Osteoblast (primary cell): ENCODE measurements around the gene MAP3K20. TPM values are rescaled to one million over a fixed set of nuclear protein-coding genes. Genes with fewer than 3 reads are reported as not detected.

Source experiments
- DNase-seq: peaks from one replicate; pipeline ENCODE4 v3.0.0; 2011; ENCODE audit warnings: low spot score, mixed read lengths; ENCODE audit not compliant: insufficient read length; ENCODE audit errors: missing footprints
- H2AFZ ChIP-seq: 2 replicates; pipeline ENCODE4 v1.6.0; 2011; ENCODE audit warnings: mild to moderate bottlenecking, low read length
- H3K27ac ChIP-seq: 2 replicates; pipeline ENCODE4 v1.5.1; 2011; ENCODE audit warnings: mild to moderate bottlenecking, low read depth, low read length, moderate library complexity
- H3K27me3 ChIP-seq: 2 replicates; pipeline ENCODE4 v1.6.0; 2012; ENCODE audit warnings: mild to moderate bottlenecking, control low read depth, inconsistent platforms, low read length, moderate library complexity; ENCODE audit not compliant: insufficient read depth
- H3K36me3 ChIP-seq: 2 replicates; pipeline ENCODE4 v1.5.1; 2011; ENCODE audit warnings: mild to moderate bottlenecking, low read length, control low read depth, moderate library complexity; ENCODE audit not compliant: insufficient read depth
- H3K4me1 ChIP-seq: 2 replicates; pipeline ENCODE4 v1.5.1; 2011; ENCODE audit warnings: mild to moderate bottlenecking, low read length, control low read depth, moderate library complexity; ENCODE audit not compliant: insufficient read depth
- H3K4me2 ChIP-seq: 2 replicates; pipeline ENCODE4 v1.6.0; 2011; ENCODE audit warnings: mild to moderate bottlenecking, low read length; ENCODE audit not compliant: insufficient read depth
- H3K4me3 ChIP-seq: fragments of 200-600 bp; sonication (generic); 3 replicates; pipeline ENCODE4 v1.5.1; 2012; ENCODE audit warnings: mild to moderate bottlenecking, low read length, inconsistent platforms; ENCODE audit not compliant: insufficient read depth
- H3K79me2 ChIP-seq: 2 replicates; pipeline ENCODE4 v1.6.0; 2012; ENCODE audit warnings: mild to moderate bottlenecking, low read length, control low read depth, inconsistent platforms; ENCODE audit not compliant: insufficient read depth
- H3K9me3 ChIP-seq: 2 replicates; pipeline ENCODE4 v1.5.1; 2011; ENCODE audit warnings: low read depth, low read length, control low read depth
- H4K20me1 ChIP-seq: 2 replicates; pipeline ENCODE4 v1.6.0; 2012; ENCODE audit warnings: mild to moderate bottlenecking, low read length, control low read depth; ENCODE audit not compliant: insufficient read depth
- total RNA-seq: library from RNA; depleted of rRNA; stranded (reverse); fragments of >200 nt; gene quantifications from 2 replicates; pipeline ENCODE4 v1.2.3, GENCODE V29; 2012
- TF ChIP-seq, protein P1 (sequence below): IDR thresholded peaks from 2 replicates; pipeline ENCODE4 v1.5.1; 2011; ENCODE audit warnings: mild to moderate bottlenecking, low read depth, low read length, moderate library complexity; ENCODE audit errors: extremely low read depth

Gene MAP3K20
- total RNA-seq, 1 donor = 56.1 TPM

DNA sequence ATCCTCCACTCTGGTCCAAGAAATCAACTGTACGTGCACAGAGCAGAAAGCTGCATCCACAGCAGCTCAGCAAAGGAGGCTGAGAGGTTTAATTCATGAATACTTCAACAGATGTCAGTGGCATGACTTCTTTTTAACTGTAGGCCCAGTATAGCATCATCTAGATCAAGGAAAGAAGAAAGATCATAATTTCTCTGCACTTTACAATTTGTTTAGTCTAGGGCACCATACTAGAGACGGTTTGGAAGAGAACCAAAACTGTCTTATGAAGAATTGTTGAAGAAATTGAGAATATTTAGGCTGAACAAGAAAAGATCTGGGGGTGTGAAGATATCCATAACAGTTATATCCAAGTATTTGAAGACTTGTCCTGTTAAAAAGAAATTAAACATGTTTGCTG, 30.5 kb upstream of the MAP3K20 start:
- H2AFZ ChIP-seq = no peak overlapping the region
- no peak for DNase-seq
- no peaks in the 10 kb centered on the region for H3K9me3 ChIP-seq

DNA sequence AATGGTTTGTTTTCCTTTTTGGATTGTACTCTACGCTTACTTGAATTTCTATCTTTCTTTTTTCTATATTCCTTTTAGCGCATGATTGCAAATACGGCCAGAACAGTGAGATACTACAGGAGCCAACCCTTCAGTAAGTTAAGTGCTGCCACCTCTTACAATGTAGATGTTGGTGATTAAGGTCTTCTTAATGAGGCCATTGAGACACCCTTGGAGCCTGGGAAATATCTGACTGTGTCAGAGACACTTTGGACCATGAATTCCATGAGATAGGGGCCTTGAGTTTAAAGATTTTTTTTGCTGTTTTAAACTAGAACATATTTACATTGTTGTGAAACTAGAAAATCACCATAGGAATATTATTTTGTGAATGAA, 27.1 kb upstream of the MAP3K20 start:
- H3K4me1 ChIP-seq = peaks cover 25% of the 10 kb centered on the region
- TF ChIP-seq, protein P1, sequence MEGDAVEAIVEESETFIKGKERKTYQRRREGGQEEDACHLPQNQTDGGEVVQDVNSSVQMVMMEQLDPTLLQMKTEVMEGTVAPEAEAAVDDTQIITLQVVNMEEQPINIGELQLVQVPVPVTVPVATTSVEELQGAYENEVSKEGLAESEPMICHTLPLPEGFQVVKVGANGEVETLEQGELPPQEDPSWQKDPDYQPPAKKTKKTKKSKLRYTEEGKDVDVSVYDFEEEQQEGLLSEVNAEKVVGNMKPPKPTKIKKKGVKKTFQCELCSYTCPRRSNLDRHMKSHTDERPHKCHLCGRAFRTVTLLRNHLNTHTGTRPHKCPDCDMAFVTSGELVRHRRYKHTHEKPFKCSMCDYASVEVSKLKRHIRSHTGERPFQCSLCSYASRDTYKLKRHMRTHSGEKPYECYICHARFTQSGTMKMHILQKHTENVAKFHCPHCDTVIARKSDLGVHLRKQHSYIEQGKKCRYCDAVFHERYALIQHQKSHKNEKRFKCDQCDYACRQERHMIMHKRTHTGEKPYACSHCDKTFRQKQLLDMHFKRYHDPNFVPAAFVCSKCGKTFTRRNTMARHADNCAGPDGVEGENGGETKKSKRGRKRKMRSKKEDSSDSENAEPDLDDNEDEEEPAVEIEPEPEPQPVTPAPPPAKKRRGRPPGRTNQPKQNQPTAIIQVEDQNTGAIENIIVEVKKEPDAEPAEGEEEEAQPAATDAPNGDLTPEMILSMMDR = no peak
- peak overlapping the region; percentile 64 for H3K4me2 ChIP-seq

More for the DNA sequence above, 30.5 kb upstream of the MAP3K20 start:
- Histone ChIP-seq H4K20me1 (no peaks in the 10 kb centered on the region), H3K4me1 (peaks cover 23% of the 10 kb centered on the region), H3K27me3 (no peaks in the 10 kb centered on the region), H3K36me3 (no peaks in the 10 kb centered on the region), H3K79me2 (no peaks in the 10 kb centered on the region), H3K4me3 (no peak overlapping the region), H3K4me2 (no peak overlapping the region), H3K27ac (no peak overlapping the region)
- TF ChIP-seq, protein P1 = no peak

DNA sequence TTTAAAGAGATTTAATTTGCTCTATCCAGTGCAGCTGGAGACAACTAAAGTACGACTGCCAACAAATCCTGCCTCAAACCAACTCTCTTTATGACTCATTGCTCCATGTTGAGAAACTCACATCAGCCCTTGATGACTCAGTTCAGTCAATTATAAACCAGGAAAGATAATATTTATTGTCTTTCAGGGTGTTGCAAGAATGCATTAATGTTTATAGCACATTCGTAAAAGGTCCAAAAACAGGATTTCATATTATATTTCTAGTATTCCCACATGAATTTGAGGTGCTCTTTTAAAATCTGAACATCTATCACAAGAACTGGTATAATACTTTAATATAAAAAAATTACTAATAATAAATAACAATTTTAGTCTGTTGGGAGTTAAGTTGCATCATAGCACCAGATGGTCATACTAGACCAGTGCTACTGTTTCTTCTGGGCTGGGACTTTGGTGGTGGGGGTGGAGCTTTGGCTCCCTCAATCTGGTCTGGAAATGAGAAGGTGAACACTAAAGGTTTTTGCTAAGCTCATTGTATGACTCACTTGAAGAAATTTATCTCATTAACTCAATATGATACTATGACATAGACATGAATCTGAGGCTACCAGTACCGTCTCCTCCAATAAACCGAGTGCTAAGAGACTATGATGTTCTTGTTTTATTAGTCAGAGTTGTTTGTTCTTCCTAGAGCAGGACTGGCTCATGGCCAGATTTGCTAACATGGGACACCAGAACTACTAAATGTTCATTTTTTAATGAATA, 26.6 kb upstream of the MAP3K20 start:
- H3K36me3 ChIP-seq = no peaks in the 10 kb centered on the region
- H3K4me2 ChIP-seq = peak overlapping the region; percentile 64
- no peaks in the 10 kb centered on the region for H3K27me3 ChIP-seq
- no peak overlapping the region for H2AFZ ChIP-seq
- H3K27ac ChIP-seq = peak overlapping the region; percentile 70
- H3K9me3 ChIP-seq = no peaks in the 10 kb centered on the region
- peaks cover 25% of the 10 kb centered on the region for H3K4me1 ChIP-seq
- DNase-seq = peak; percentile 91
- TF ChIP-seq, protein P1 = no peak
- H3K79me2 ChIP-seq = no peaks in the 10 kb centered on the region
- no peaks in the 10 kb centered on the region for H4K20me1 ChIP-seq
- H3K4me3 ChIP-seq = peak overlapping the region; percentile 10

More for the DNA sequence above, 27.1 kb upstream of the MAP3K20 start:
- Histone ChIP-seq H3K27me3 (no peaks in the 10 kb centered on the region), H3K36me3 (no peaks in the 10 kb centered on the region), H3K27ac (peak overlapping the region; percentile 70), H3K4me3 (no peak overlapping the region), H4K20me1 (no peaks in the 10 kb centered on the region), H3K9me3 (no peaks in the 10 kb centered on the region), H2AFZ (no peak overlapping the region), H3K79me2 (no peaks in the 10 kb centered on the region)
- no peak for DNase-seq

DNA sequence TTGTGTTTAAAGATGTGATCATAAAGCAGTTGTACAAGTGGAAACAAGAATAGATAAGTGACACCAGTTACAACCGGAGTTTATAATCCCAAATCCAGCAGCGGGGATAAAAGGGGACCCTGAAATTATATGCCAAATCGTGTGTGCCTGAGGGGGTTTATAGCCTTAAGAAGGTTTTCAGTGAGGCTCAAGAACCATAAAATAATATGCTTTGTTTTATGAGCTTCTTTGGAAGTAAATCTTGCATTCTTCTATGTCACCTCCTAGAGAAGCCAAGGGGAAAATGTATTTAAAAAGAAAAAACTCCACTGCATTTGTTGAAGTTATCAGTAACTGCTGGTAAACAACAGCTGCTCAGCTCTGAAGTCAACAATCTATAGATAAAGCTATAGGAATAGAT, 25.8 kb upstream of the MAP3K20 start:
- no peak overlapping the region for H3K4me3 ChIP-seq
- H3K4me1 ChIP-seq = peaks cover 25% of the 10 kb centered on the region

More for the DNA sequence above, 25.8 kb upstream of the MAP3K20 start:
- no peak overlapping the region for H2AFZ ChIP-seq
- no peaks in the 10 kb centered on the region for H3K79me2 ChIP-seq
- TF ChIP-seq, protein P1 = no peak
- no peaks in the 10 kb centered on the region for H3K27me3 ChIP-seq
- H4K20me1 ChIP-seq = no peaks in the 10 kb centered on the region
- peak overlapping the region; percentile 70 for H3K27ac ChIP-seq
- H3K9me3 ChIP-seq = no peaks in the 10 kb centered on the region
- no peaks in the 10 kb centered on the region for H3K36me3 ChIP-seq
- H3K4me2 ChIP-seq = peak overlapping the region; percentile 64
- DNase-seq = no peak
